Breast epithelium (tissue), 3 donors: ENCODE measurements around the gene ABCA3.

Experiments used
- POLR2A ChIP-seq: fragments of 450-650 bp; IDR thresholded peaks from one replicate; pipeline ENCODE4 v1.6.1; 2016; ENCODE audit warnings: antibody characterized with exemption, mild to moderate bottlenecking, moderate library complexity
- POLR2AphosphoS5 ChIP-seq, 3 donors: sonication (generic); formaldehyde crosslinking; IDR thresholded peaks; one replicate each; pipeline ENCODE4 v1.6.1; 2017; ENCODE audit warnings: antibody characterized with exemption in 3 of 3
- TF ChIP-seq, protein P1 (sequence below), 3 donors: fragments of 450-650 bp; IDR thresholded peaks; one replicate each; pipeline ENCODE4 v1.5.1; 2016 to 2017; ENCODE audit warnings: antibody characterized with exemption in 3 of 3, mild to moderate bottlenecking in 3 of 3, moderate library complexity in 3 of 3

DNA sequence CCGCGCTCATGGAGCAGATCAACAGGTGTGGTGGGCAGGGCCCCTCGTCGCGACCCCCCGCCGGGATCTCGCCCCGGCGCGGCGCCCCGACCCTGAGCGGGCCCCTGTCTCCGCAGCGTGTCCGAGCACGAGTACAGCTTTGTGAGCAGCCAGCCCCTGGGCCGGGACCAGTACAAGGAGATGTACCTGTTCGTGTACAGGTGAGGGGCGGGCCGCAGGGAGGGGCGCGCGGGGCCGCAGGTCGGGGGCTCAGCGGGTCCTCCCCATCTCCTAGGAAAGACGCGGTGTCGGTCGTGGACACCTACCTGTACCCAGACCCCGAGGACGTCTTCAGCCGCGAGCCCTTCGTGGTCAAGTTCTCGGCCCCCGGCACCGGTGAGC is 103.4 kb downstream of the ABCA3 start:
- TF ChIP-seq, protein P1, sequence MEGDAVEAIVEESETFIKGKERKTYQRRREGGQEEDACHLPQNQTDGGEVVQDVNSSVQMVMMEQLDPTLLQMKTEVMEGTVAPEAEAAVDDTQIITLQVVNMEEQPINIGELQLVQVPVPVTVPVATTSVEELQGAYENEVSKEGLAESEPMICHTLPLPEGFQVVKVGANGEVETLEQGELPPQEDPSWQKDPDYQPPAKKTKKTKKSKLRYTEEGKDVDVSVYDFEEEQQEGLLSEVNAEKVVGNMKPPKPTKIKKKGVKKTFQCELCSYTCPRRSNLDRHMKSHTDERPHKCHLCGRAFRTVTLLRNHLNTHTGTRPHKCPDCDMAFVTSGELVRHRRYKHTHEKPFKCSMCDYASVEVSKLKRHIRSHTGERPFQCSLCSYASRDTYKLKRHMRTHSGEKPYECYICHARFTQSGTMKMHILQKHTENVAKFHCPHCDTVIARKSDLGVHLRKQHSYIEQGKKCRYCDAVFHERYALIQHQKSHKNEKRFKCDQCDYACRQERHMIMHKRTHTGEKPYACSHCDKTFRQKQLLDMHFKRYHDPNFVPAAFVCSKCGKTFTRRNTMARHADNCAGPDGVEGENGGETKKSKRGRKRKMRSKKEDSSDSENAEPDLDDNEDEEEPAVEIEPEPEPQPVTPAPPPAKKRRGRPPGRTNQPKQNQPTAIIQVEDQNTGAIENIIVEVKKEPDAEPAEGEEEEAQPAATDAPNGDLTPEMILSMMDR (IDR thresholded peaks at IDR 0.05), result no peak
- TF ChIP-seq POLR2A (no peak), POLR2AphosphoS5 (IDR thresholded peaks at IDR 0.05) (no peak)
